CD14-positive monocyte (primary cell): Measurements from ENCODE around the gene CATSPERZ. TPM values are rescaled to one million over a fixed set of nuclear protein-coding genes. Genes with fewer than 3 reads are reported as not detected.

Source experiments
- DNase-seq, 3 donors: peaks; one replicate each; pipeline ENCODE4 v3.0.0-alpha.2; 2011 to 2022
- H2AFZ ChIP-seq: 2 replicates; pipeline ENCODE4 v1.6.0; 2012; ENCODE audit warnings: mild to moderate bottlenecking, low read depth, low read length, inconsistent platforms; ENCODE audit not compliant: insufficient read depth, poor library complexity, severe bottlenecking
- H3K27ac ChIP-seq, 2 donors: 1 replicate in 1 of 2; 2 replicates in 1 of 2; pipeline ENCODE4 v1.5.1; 2012 to 2013; ENCODE audit warnings: low read length in 2 of 2, control low read depth in 1 of 2, inconsistent platforms in 1 of 2, low read depth in 1 of 2, mild to moderate bottlenecking in 1 of 2
- H3K27me3 ChIP-seq, 2 donors: one replicate each; pipeline versions ENCODE4 v1.6.0 to v1.6.1; 2011 to 2013; ENCODE audit warnings: low read length in 2 of 2; ENCODE audit not compliant: control insufficient read depth in 2 of 2, insufficient read depth in 2 of 2
- H3K36me3 ChIP-seq, 2 donors: replicated peaks in 1 of 2; 1 replicate in 1 of 2; 2 replicates in 1 of 2; pipeline versions ENCODE4 v1.5.1 to v1.6.1; 2012 to 2013; ENCODE audit warnings: low read length in 2 of 2, control low read depth in 1 of 2, inconsistent platforms in 1 of 2, mild to moderate bottlenecking in 1 of 2; ENCODE audit not compliant: insufficient read depth in 2 of 2, control insufficient read depth in 1 of 2
- H3K4me1 ChIP-seq, 2 donors: 1 replicate in 1 of 2; 2 replicates in 1 of 2; pipeline versions ENCODE4 v1.5.1 to v1.6.1; 2012 to 2013; ENCODE audit warnings: low read length in 2 of 2, control low read depth in 1 of 2, inconsistent platforms in 1 of 2, mild to moderate bottlenecking in 1 of 2, moderate library complexity in 1 of 2; ENCODE audit not compliant: insufficient read depth in 2 of 2, control insufficient read depth in 1 of 2
- H3K4me2 ChIP-seq: replicated peaks from 2 replicates; pipeline ENCODE3; 2012; ENCODE audit warnings: low read length, moderate library complexity, mild to moderate bottlenecking; ENCODE audit not compliant: poor library complexity, severe bottlenecking; ENCODE audit errors: extremely low read depth
- H3K4me3 ChIP-seq, 3 experiments: fragments of 200-600 bp in 1 of 3; sonication (generic) in 1 of 3; replicated peaks in 1 of 3; 1 replicate in 2 of 3; 2 replicates in 1 of 3; pipeline ENCODE4 v1.5.1; 2011 to 2013; ENCODE audit warnings: low read length in 3 of 3, mild to moderate bottlenecking in 3 of 3, control low read depth in 2 of 3, low read depth in 2 of 3, inconsistent platforms in 1 of 3, moderate library complexity in 1 of 3
- H3K79me2 ChIP-seq: 2 replicates; pipeline ENCODE4 v1.6.0; 2012; ENCODE audit warnings: mild to moderate bottlenecking, control low read depth, inconsistent platforms, low read length, moderate library complexity; ENCODE audit not compliant: insufficient read depth
- H3K9ac ChIP-seq: 2 replicates; pipeline ENCODE4 v1.6.0; 2017; ENCODE audit warnings: low read length, mild to moderate bottlenecking; ENCODE audit not compliant: insufficient read depth, poor library complexity, severe bottlenecking
- H3K9me3 ChIP-seq, 2 donors: replicated peaks in 1 of 2; 1 replicate in 1 of 2; 2 replicates in 1 of 2; pipeline versions ENCODE4 v1.5.1 to v1.6.1; 2012 to 2013; ENCODE audit warnings: low read length in 2 of 2, control low read depth in 1 of 2; ENCODE audit not compliant: control insufficient read depth in 1 of 2, insufficient read depth in 1 of 2
- H4K20me1 ChIP-seq: 2 replicates; pipeline ENCODE4 v1.6.0; 2012; ENCODE audit warnings: mild to moderate bottlenecking, low read length, control low read depth, moderate library complexity; ENCODE audit not compliant: insufficient read depth
- H3K27ac Mint-ChIP-seq, 7 donors: one replicate each; pipeline ENCODE4 v1.8.0; 2020; ENCODE audit warnings: mild to moderate bottlenecking in 7 of 7, mixed read lengths in 7 of 7, moderate library complexity in 6 of 7, inconsistent platforms in 2 of 7
- H3K27me3 Mint-ChIP-seq, 3 donors: one replicate each; pipeline ENCODE4 v1.8.0; 2021 to 2022; ENCODE audit warnings: low read depth in 3 of 3, mild to moderate bottlenecking in 3 of 3, mixed read lengths in 3 of 3, moderate library complexity in 3 of 3, inconsistent platforms in 1 of 3
- H3K36me3 Mint-ChIP-seq, 2 donors: one replicate each; pipeline ENCODE4 v1.8.0; 2020; ENCODE audit warnings: mixed read lengths in 2 of 2, inconsistent platforms in 1 of 2, mild to moderate bottlenecking in 1 of 2
- H3K4me1 Mint-ChIP-seq: one replicate; pipeline ENCODE4 v1.8.0; 2020; ENCODE audit warnings: mild to moderate bottlenecking, mixed read lengths
- H3K4me3 Mint-ChIP-seq, 2 donors: one replicate each; pipeline ENCODE4 v1.8.0; 2020; ENCODE audit warnings: mild to moderate bottlenecking in 2 of 2, mixed read lengths in 2 of 2, moderate library complexity in 1 of 2
- H3K9me3 Mint-ChIP-seq, 7 donors: one replicate each; pipeline ENCODE4 v1.8.0; 2020 to 2022; ENCODE audit warnings: mixed read lengths in 7 of 7, mild to moderate bottlenecking in 6 of 7, moderate library complexity in 6 of 7, inconsistent platforms in 2 of 7
- WGBS: methylation state at CpG from one replicate; pipeline ENCODE4 v1.1.5; 2013; ENCODE audit warnings: missing lambda C conversion rate; ENCODE audit not compliant: insufficient coverage; 5-methylcytosine and 5-hydroxymethylcytosine counted together
- intact Hi-C, 2 donors: fragments of 100-400 bp; cut with micrococcal nuclease; formaldehyde crosslinking; loops; one replicate each; pipeline versions ENCODE4 v1.15.0 to v1.15.1; 2023
- polyA plus RNA-seq, 3 donors: library from polyadenylated mRNA; depleted of rRNA in 1 of 3; unstranded in 2 of 3; stranded (reverse) in 1 of 3; fragments of 300-500 nt in 2 of 3; fragments of >200 nt in 1 of 3; fragmentation: Illumina TruSeq in 2 of 3; gene quantifications; 1 replicate in 2 of 3; 2 replicates in 1 of 3; pipeline ENCODE4 v1.2.3, GENCODE V29; 2012 to 2021
- TF ChIP-seq, protein P1 (sequence below): fragments of 200-600 bp; IDR thresholded peaks from one replicate; pipeline ENCODE4 v1.8.0; 2022; ENCODE audit warnings: antibody characterized with exemption, mild to moderate bottlenecking

Gene CATSPERZ
- polyA plus RNA-seq, 3 donors: not detected

DNA sequence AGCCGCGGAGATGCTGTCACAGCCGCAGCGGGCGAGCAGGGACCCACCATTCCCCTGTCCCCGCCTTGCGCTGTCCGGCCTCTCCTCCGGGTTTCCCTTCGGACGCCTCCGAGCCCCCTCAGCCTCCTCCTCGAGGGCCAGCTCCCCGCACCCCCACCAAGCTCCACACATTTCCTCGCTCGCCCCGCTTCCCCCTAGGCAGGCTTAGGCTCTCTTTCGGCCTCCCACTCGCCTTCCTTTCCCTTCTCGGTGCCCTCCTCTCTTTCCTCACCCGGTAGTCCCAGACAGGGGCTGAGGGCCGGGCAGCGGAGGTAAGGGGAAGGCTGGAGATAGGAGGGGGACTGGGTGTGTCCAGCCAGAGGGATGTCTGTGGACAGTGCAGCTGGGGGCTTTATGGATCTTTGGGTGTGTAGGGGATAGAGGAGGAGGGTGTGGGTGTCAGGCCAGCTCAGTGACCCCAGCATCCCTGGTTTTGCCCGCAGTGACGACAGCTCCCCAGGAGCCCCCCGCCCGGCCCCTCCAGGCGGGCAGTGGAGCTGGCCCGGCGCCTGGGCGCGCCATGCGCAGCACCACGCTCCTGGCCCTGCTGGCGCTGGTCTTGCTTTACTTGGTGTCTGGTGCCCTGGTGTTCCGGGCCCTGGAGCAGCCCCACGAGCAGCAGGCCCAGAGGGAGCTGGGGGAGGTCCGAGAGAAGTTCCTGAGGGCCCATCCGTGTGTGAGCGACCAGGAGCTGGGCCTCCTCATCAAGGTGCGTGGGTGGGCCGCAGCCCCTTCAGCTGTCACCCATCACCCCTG is 7.5 kb upstream of the CATSPERZ start:
- Histone ChIP-seq H3K4me2 (peak overlapping the region; percentile 54), H3K9me3 (peaks cover 4 to 42% of the 10 kb centered on the region in 2 donors), H3K4me1 (peaks cover 5 to 15% of the 10 kb centered on the region in 2 donors), H3K36me3 (no peaks in the 10 kb centered on the region), H3K9ac (no peak overlapping the region), H3K27ac (no peak overlapping the region), H3K79me2 (no peaks in the 10 kb centered on the region), H4K20me1 (no peaks in the 10 kb centered on the region), H3K4me3 (peak overlapping the region in 1 of 3 experiments; percentile 25), H2AFZ (no peak overlapping the region), H3K27me3 (peaks cover 56 to 70% of the 10 kb centered on the region in 2 donors)
- intact Hi-C loops: no loop called here
- H3K4me1 Mint-ChIP-seq: peaks cover 6% of the 10 kb centered on the region
- no peak for DNase-seq
- peak overlapping the region; percentile 31 to 70 for H3K4me3 Mint-ChIP-seq
- peaks cover 5 to 16% of the 10 kb centered on the region in 2 donors for H3K36me3 Mint-ChIP-seq
- peaks cover 0 to 22% (median 4%) of the 10 kb centered on the region in 7 donors for H3K9me3 Mint-ChIP-seq
- 31% methylated on average over 33 of the region's 42 CpGs for WGBS
- H3K27me3 Mint-ChIP-seq: peaks cover 69 to 87% (median 74%) of the 10 kb centered on the region in 3 donors
- TF ChIP-seq, protein P1, sequence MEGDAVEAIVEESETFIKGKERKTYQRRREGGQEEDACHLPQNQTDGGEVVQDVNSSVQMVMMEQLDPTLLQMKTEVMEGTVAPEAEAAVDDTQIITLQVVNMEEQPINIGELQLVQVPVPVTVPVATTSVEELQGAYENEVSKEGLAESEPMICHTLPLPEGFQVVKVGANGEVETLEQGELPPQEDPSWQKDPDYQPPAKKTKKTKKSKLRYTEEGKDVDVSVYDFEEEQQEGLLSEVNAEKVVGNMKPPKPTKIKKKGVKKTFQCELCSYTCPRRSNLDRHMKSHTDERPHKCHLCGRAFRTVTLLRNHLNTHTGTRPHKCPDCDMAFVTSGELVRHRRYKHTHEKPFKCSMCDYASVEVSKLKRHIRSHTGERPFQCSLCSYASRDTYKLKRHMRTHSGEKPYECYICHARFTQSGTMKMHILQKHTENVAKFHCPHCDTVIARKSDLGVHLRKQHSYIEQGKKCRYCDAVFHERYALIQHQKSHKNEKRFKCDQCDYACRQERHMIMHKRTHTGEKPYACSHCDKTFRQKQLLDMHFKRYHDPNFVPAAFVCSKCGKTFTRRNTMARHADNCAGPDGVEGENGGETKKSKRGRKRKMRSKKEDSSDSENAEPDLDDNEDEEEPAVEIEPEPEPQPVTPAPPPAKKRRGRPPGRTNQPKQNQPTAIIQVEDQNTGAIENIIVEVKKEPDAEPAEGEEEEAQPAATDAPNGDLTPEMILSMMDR: no peak
- H3K27ac Mint-ChIP-seq: no peak overlapping the region

GRCh38 chr11:64294774-64295173 is 5.4 kb upstream of the CATSPERZ start:
- H3K27ac Mint-ChIP-seq: peak overlapping the region in 1 of 7 donors; percentile 44
- Histone ChIP-seq H3K4me3 (no peak overlapping the region), H3K9me3 (peaks cover 5 to 54% of the 10 kb centered on the region in 2 donors), H3K4me2 (no peak overlapping the region), H3K4me1 (peaks cover 11 to 24% of the 10 kb centered on the region in 2 donors), H3K36me3 (no peaks in the 10 kb centered on the region), H4K20me1 (no peaks in the 10 kb centered on the region), H3K79me2 (no peaks in the 10 kb centered on the region), H3K27ac (no peak overlapping the region), H3K9ac (no peak overlapping the region), H2AFZ (no peak overlapping the region), H3K27me3 (peaks cover 73 to 91% of the 10 kb centered on the region in 2 donors)
- TF ChIP-seq, protein P1: no peak
- H3K4me1 Mint-ChIP-seq: peaks cover 16% of the 10 kb centered on the region
- peaks cover 5 to 20% of the 10 kb centered on the region in 2 donors for H3K36me3 Mint-ChIP-seq
- peak overlapping the region in 1 of 2 donors; percentile 91 for H3K4me3 Mint-ChIP-seq
- intact Hi-C loops: no loop called here
- DNase-seq: no peak
- WGBS: 50% methylated on average over 1 of the region's 3 CpGs
- peaks cover 86 to 95% (median 91%) of the 10 kb centered on the region in 3 donors for H3K27me3 Mint-ChIP-seq
- H3K9me3 Mint-ChIP-seq: peaks cover 0 to 38% (median 9%) of the 10 kb centered on the region in 7 donors
